Tibial nerve (tissue), 4 donors: ENCODE measurements around the gene SUCLG2. TPM values are rescaled to one million over a fixed set of nuclear protein-coding genes. Genes with fewer than 3 reads are reported as not detected.

Experiments used
- DNase-seq, 2 donors: peaks; one replicate each; pipeline ENCODE4 v3.0.0-alpha.2; 2019; ENCODE audit warnings: low spot score in 2 of 2
- H3K27ac ChIP-seq, 4 donors: fragments of 200-600 bp; sonication (generic) in 3 of 4; one replicate each; pipeline ENCODE4 v1.5.1; 2017 to 2019; ENCODE audit warnings: mild to moderate bottlenecking in 1 of 4
- H3K27me3 ChIP-seq, 2 donors: fragments of 200-600 bp; sonication (generic) in 1 of 2; one replicate each; pipeline versions ENCODE4 v1.5.1 to v1.6.0; 2017 to 2019
- H3K36me3 ChIP-seq, 3 donors: fragments of 200-600 bp; sonication (generic); one replicate each; pipeline ENCODE4 v1.5.1; 2018 to 2019
- H3K4me1 ChIP-seq, 4 donors: fragments of 200-600 bp; sonication (generic) in 3 of 4; one replicate each; pipeline ENCODE4 v1.5.1; 2017 to 2019
- H3K4me3 ChIP-seq, 4 donors: fragments of 200-600 bp; sonication (generic) in 3 of 4; one replicate each; pipeline ENCODE4 v1.5.1; 2017 to 2019; ENCODE audit warnings: mild to moderate bottlenecking in 1 of 4, moderate library complexity in 1 of 4
- H3K9me3 ChIP-seq, 4 donors: fragments of 200-600 bp; sonication (generic) in 3 of 4; one replicate each; pipeline ENCODE4 v1.5.1; 2017 to 2019
- CTCF ChIP-seq, 5 experiments: fragments of 200-600 bp in 3 of 5; fragments of 450-650 bp in 2 of 5; sonication (generic) in 3 of 5; IDR thresholded peaks; one replicate each; pipeline ENCODE4 v1.5.1; 2016 to 2019; ENCODE audit warnings: antibody characterized with exemption in 5 of 5, mild to moderate bottlenecking in 3 of 5, moderate library complexity in 2 of 5
- EP300 ChIP-seq, 2 donors: sonication (generic); formaldehyde crosslinking; IDR thresholded peaks; one replicate each; pipeline ENCODE4 v1.6.1; 2017; ENCODE audit warnings: antibody characterized with exemption in 2 of 2, mild to moderate bottlenecking in 1 of 2
- POLR2A ChIP-seq, 2 donors: fragments of 450-650 bp; IDR thresholded peaks; one replicate each; pipeline ENCODE4 v1.6.1; 2017; ENCODE audit warnings: antibody characterized with exemption in 2 of 2, mild to moderate bottlenecking in 2 of 2, moderate library complexity in 2 of 2
- WGBS, 2 donors: methylation state at CpG; one replicate each; pipeline ENCODE4 v1.1.5; 2018; 5-methylcytosine and 5-hydroxymethylcytosine counted together
- total RNA-seq, 4 donors: library from RNA; depleted of rRNA; stranded (reverse); fragments of >200 nt; gene quantifications; one replicate each; pipeline ENCODE4 v1.1.0, GENCODE V29; 2016

The SUCLG2 gene
- total RNA-seq, 4 donors from 2014 or later: 28.0 to 52.8 (median 42.7) TPM

- H3K9me3 ChIP-seq: no peaks in the 10 kb centered on the region
- peaks cover 0 to 4% (median 0%) of the 10 kb centered on the region in 3 donors for H3K36me3 ChIP-seq
- H3K27ac ChIP-seq: no peak overlapping the region
- H3K27me3 ChIP-seq: no peaks in the 10 kb centered on the region
- DNase-seq: no peak
- WGBS, 2 donors: 74 to 81% methylated on average over 3 of the region's 3 CpGs
- no peak overlapping the region for H3K4me3 ChIP-seq
- TF ChIP-seq EP300 (IDR thresholded peaks at IDR 0.05) (no peak), CTCF (IDR thresholded peaks at IDR 0.05) (no peak), POLR2A (IDR thresholded peaks at IDR 0.05) (no peak)
- H3K4me1 ChIP-seq: peaks cover 0 to 6% (median 0%) of the 10 kb centered on the region in 4 donors
These were observed 13.0 kb downstream of the SUCLG2 start for GRCh38 chr3:67641451-67641850.

GRCh38 chr3:67640023-67640660 is 14.3 kb downstream of the SUCLG2 start:
- no peak for TF ChIP-seq CTCF (IDR thresholded peaks at IDR 0.05)
- no peak for TF ChIP-seq EP300 (IDR thresholded peaks at IDR 0.05)
- TF ChIP-seq POLR2A (IDR thresholded peaks at IDR 0.05): no peak
- Histone ChIP-seq H3K9me3 (no peaks in the 10 kb centered on the region), H3K4me1 (peaks cover 0 to 15% (median 0%) of the 10 kb centered on the region in 4 donors), H3K27ac (no peak overlapping the region), H3K36me3 (no peaks in the 10 kb centered on the region), H3K4me3 (no peak overlapping the region), H3K27me3 (no peaks in the 10 kb centered on the region)
- no peak for DNase-seq
- 75 to 79% methylated on average over 6 of the region's 6 CpGs for WGBS, 2 donors

- Histone ChIP-seq H3K36me3 (no peaks in the 10 kb centered on the region), H3K4me3 (no peak overlapping the region), H3K27me3 (no peaks in the 10 kb centered on the region), H3K27ac (no peak overlapping the region), H3K9me3 (no peaks in the 10 kb centered on the region), H3K4me1 (peaks cover 0 to 20% (median 0%) of the 10 kb centered on the region in 4 donors)
- 90 to 92% methylated on average over 4 of the region's 4 CpGs for WGBS, 2 donors
- no peak for TF ChIP-seq CTCF (IDR thresholded peaks at IDR 0.05)
- no peak for TF ChIP-seq EP300 (IDR thresholded peaks at IDR 0.05)
- no peak for TF ChIP-seq POLR2A (IDR thresholded peaks at IDR 0.05)
- no peak for DNase-seq
These were observed 17.0 kb downstream of the SUCLG2 start for GRCh38 chr3:67637255-67637900.

DNA sequence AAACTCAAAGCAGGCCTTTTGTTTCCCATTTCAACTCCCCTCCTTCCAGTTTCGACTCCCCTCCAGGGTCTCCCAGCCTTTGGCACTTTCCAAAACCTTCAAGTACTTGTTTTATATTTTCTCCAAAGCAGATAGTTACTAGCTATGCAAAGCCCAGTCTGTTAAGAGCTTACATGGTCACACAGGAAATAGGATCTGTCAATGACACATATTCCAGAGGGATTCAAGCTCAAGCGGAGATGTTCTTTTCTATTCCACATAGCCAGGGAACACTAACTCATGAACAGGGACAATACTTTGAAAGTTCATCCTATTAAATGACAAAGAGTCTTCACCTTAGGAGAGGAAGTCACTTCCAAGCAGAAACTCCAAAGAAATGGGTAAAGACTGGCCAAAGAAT is 18.6 kb downstream of the SUCLG2 start:
- no peaks in the 10 kb centered on the region for H3K27me3 ChIP-seq
- no peaks in the 10 kb centered on the region for H3K9me3 ChIP-seq
- TF ChIP-seq CTCF (IDR thresholded peaks at IDR 0.05) (no peak), EP300 (IDR thresholded peaks at IDR 0.05) (no peak)
- no peak for DNase-seq
- peak overlapping the region in 1 of 4 donors; percentile 32 for H3K27ac ChIP-seq
- WGBS, 2 donors: 84 to 85% methylated on average over 2 of the region's 2 CpGs
- H3K36me3 ChIP-seq: peaks cover 0 to 4% (median 0%) of the 10 kb centered on the region in 3 donors
- H3K4me1 ChIP-seq: peaks cover 0 to 13% (median 0%) of the 10 kb centered on the region in 4 donors
- no peak overlapping the region for H3K4me3 ChIP-seq

GRCh38 chr3:67635257-67635656 is 19.2 kb downstream of the SUCLG2 start:
- Histone ChIP-seq H3K4me3 (no peak overlapping the region), H3K27ac (no peak overlapping the region), H3K36me3 (peaks cover 0 to 4% (median 0%) of the 10 kb centered on the region in 3 donors), H3K27me3 (no peaks in the 10 kb centered on the region), H3K4me1 (peaks cover 0 to 13% (median 0%) of the 10 kb centered on the region in 4 donors), H3K9me3 (no peaks in the 10 kb centered on the region)
- TF ChIP-seq CTCF (IDR thresholded peaks at IDR 0.05) (no peak), POLR2A (IDR thresholded peaks at IDR 0.05) (no peak), EP300 (IDR thresholded peaks at IDR 0.05) (no peak)
- no peak for DNase-seq
